WTC11 (cell line): ENCODE data around the gene RAD21L1. TPM values are rescaled to one million over a fixed set of nuclear protein-coding genes. Genes with fewer than 3 reads are reported as not detected.

Experiments used
- ATAC-seq: fragments of 200-7000 bp; cut with Tn5 transposase; 2 replicates; pipeline ENCODE4 v1.10.0; 2021; ENCODE audit warnings: mild to moderate bottlenecking, moderate library complexity
- CTCF ChIA-PET: fragments of 300-600 bp; sonication (Branson Sonifier 250); formaldehyde crosslinking; loops from one replicate; lab custom pipeline; 2021; ENCODE audit warnings: antibody characterized with exemption; lab: Charles Lee
- POLR2A ChIA-PET: fragments of 350-600 bp; sonication (Branson Sonifier 250); formaldehyde crosslinking; loops from one replicate; lab custom pipeline; 2021; ENCODE audit warnings: antibody characterized with exemption; lab: Charles Lee
- DNase-seq: peaks from one replicate; pipeline ENCODE4 v3.0.0; 2021; ENCODE audit warnings: low spot score
- H3K27ac Mint-ChIP-seq: 2 replicates; pipeline ENCODE4 v1.8.0; 2021; ENCODE audit warnings: mixed read lengths
- H3K27me3 Mint-ChIP-seq: 2 replicates; pipeline ENCODE4 v1.8.0; 2021; ENCODE audit warnings: low read depth, mild to moderate bottlenecking, moderate library complexity, mixed read lengths
- H3K36me3 Mint-ChIP-seq: 2 replicates; pipeline ENCODE4 v1.8.0; 2021; ENCODE audit warnings: mixed read lengths
- H3K4me1 Mint-ChIP-seq: 2 replicates; pipeline ENCODE4 v1.8.0; 2022; ENCODE audit warnings: mixed read lengths
- H3K4me3 Mint-ChIP-seq: 2 replicates; pipeline ENCODE4 v1.8.0; 2021; ENCODE audit warnings: mild to moderate bottlenecking, moderate library complexity, mixed read lengths
- H3K9me3 Mint-ChIP-seq: 2 replicates; pipeline ENCODE4 v1.8.0; 2021; ENCODE audit warnings: mixed read lengths
- ATF1 ChIP-seq: sonication (generic); formaldehyde crosslinking; IDR thresholded peaks from 2 replicates; pipeline ENCODE4 v1.8.1; 2023; ENCODE audit warnings: mild to moderate bottlenecking, moderate library complexity, missing genetic modification reagents
- CDX4 ChIP-seq: fragments of 250-450 bp; sonication (Bioruptor Pico); IDR thresholded peaks from 2 replicates; pipeline ENCODE4 v1.9.0; 2021; ENCODE audit warnings: moderate library complexity, mild to moderate bottlenecking, inconsistent platforms, borderline replicate concordance
- EMX1 ChIP-seq: fragments of 250-450 bp; sonication (Bioruptor Pico); IDR thresholded peaks from 2 replicates; pipeline ENCODE4 v1.8.0; 2021; ENCODE audit warnings: mild to moderate bottlenecking
- ETV6 ChIP-seq: sonication (generic); formaldehyde crosslinking; IDR thresholded peaks from 2 replicates; pipeline ENCODE4 v1.8.1; 2022; ENCODE audit warnings: mild to moderate bottlenecking, missing genetic modification reagents
- JAZF1 ChIP-seq: fragments of 250-450 bp; sonication (Bioruptor Pico); IDR thresholded peaks from 2 replicates; pipeline ENCODE4 v1.9.0; 2021; ENCODE audit warnings: moderate library complexity, mild to moderate bottlenecking, inconsistent platforms
- KAT7 ChIP-seq: sonication (generic); formaldehyde crosslinking; IDR thresholded peaks from 2 replicates; pipeline ENCODE4 v1.8.1; 2023; ENCODE audit warnings: missing genetic modification reagents, mild to moderate bottlenecking, borderline replicate concordance
- MXD4 ChIP-seq: fragments of 250-450 bp; sonication (Bioruptor Pico); IDR thresholded peaks from 2 replicates; pipeline ENCODE4 v1.8.0; 2021; ENCODE audit warnings: mild to moderate bottlenecking, moderate library complexity, borderline replicate concordance
- NFE2L1 ChIP-seq: sonication (generic); formaldehyde crosslinking; IDR thresholded peaks from 2 replicates; pipeline ENCODE4 v1.8.1; 2023; ENCODE audit warnings: missing genetic modification reagents
- NR2C2 ChIP-seq: sonication (generic); formaldehyde crosslinking; IDR thresholded peaks from 2 replicates; pipeline ENCODE4 v1.8.0; 2022; ENCODE audit warnings: mild to moderate bottlenecking, missing genetic modification reagents
- SMAD4 ChIP-seq: sonication (generic); formaldehyde crosslinking; IDR thresholded peaks from 2 replicates; pipeline ENCODE4 v1.8.0; 2022; ENCODE audit warnings: mild to moderate bottlenecking, missing genetic modification reagents
- USF1 ChIP-seq: sonication (generic); formaldehyde crosslinking; IDR thresholded peaks from 2 replicates; pipeline ENCODE4 v1.8.0; 2022; ENCODE audit warnings: mild to moderate bottlenecking, missing genetic modification reagents
- ZNF671 ChIP-seq: fragments of 250-450 bp; sonication (Bioruptor Pico); IDR thresholded peaks from 2 replicates; pipeline ENCODE4 v1.8.0; 2021; ENCODE audit warnings: mild to moderate bottlenecking
- total RNA-seq: library from RNA; stranded (reverse); gene quantifications from 3 replicates; pipeline ENCODE4 v1.2.3, GENCODE V29; 2021
- TF ChIP-seq, protein P1 (sequence below): sonication (generic); formaldehyde crosslinking; IDR thresholded peaks from 2 replicates; pipeline ENCODE4 v1.8.1; 2023; ENCODE audit warnings: mild to moderate bottlenecking, missing genetic modification reagents
- TF ChIP-seq, protein P2 (sequence below): fragments of 250-450 bp; sonication (Bioruptor Pico); IDR thresholded peaks from 2 replicates; pipeline ENCODE4 v1.9.0; 2021; ENCODE audit warnings: mild to moderate bottlenecking
- TF ChIP-seq, protein P3 (sequence below): sonication (generic); formaldehyde crosslinking; IDR thresholded peaks from 2 replicates; pipeline ENCODE4 v1.8.1; 2023; ENCODE audit warnings: mild to moderate bottlenecking, missing genetic modification reagents, moderate library complexity

RAD21L1 gene
- total RNA-seq, 1 experiment from 2014 or later: 0.77 TPM

- Mint-ChIP-seq H3K4me1 (peaks cover 9% of the 10 kb centered on the region), H3K4me3 (no peak overlapping the region)
- TF ChIP-seq USF1 (CRISPR knock-in tag) (no peak), KAT7 (CRISPR knock-in tag) (no peak), MXD4 (CRISPR knock-in tag) (no peak), NFE2L1 (no peak), NR2C2 (CRISPR knock-in tag) (no peak)
- TF ChIP-seq, protein P1, sequence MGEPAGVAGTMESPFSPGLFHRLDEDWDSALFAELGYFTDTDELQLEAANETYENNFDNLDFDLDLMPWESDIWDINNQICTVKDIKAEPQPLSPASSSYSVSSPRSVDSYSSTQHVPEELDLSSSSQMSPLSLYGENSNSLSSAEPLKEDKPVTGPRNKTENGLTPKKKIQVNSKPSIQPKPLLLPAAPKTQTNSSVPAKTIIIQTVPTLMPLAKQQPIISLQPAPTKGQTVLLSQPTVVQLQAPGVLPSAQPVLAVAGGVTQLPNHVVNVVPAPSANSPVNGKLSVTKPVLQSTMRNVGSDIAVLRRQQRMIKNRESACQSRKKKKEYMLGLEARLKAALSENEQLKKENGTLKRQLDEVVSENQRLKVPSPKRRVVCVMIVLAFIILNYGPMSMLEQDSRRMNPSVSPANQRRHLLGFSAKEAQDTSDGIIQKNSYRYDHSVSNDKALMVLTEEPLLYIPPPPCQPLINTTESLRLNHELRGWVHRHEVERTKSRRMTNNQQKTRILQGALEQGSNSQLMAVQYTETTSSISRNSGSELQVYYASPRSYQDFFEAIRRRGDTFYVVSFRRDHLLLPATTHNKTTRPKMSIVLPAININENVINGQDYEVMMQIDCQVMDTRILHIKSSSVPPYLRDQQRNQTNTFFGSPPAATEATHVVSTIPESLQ (CRISPR knock-in tag): no peak
- TF ChIP-seq, all 79 proteins: peak for 0
- Mint-ChIP-seq H3K27ac (no peak overlapping the region), H3K9me3 (no peaks in the 10 kb centered on the region), H3K27me3 (peaks cover 37% of the 10 kb centered on the region), H3K36me3 (no peaks in the 10 kb centered on the region)
- ChIA-PET POLR2A (no interaction called here), CTCF (no interaction called here)
- DNase-seq (no peak), ATAC-seq (no peak)
Observed at GRCh38 chr20:1190847-1191246, 35.0 kb upstream of the RAD21L1 start.

DNA sequence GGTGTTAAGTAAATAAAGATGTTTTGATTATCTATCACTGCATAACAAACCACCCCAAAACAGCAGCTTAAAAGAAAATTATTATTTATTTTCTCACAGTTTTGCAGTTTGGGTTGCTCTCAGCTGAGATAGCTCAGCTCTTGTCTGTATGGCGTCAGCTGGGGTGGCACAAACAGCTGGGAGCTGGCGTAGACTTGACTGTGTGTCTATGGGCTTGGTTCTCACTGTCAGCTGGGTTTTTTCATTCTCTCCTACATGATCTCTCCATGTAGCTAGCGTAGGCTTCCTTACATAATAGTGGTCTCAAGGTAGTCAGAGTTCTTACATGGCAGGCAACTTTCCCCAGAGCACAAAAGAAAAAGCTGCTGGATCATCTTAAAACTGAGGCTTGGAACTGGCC, 34.5 kb upstream of the RAD21L1 start:
- TF ChIP-seq, protein P2, sequence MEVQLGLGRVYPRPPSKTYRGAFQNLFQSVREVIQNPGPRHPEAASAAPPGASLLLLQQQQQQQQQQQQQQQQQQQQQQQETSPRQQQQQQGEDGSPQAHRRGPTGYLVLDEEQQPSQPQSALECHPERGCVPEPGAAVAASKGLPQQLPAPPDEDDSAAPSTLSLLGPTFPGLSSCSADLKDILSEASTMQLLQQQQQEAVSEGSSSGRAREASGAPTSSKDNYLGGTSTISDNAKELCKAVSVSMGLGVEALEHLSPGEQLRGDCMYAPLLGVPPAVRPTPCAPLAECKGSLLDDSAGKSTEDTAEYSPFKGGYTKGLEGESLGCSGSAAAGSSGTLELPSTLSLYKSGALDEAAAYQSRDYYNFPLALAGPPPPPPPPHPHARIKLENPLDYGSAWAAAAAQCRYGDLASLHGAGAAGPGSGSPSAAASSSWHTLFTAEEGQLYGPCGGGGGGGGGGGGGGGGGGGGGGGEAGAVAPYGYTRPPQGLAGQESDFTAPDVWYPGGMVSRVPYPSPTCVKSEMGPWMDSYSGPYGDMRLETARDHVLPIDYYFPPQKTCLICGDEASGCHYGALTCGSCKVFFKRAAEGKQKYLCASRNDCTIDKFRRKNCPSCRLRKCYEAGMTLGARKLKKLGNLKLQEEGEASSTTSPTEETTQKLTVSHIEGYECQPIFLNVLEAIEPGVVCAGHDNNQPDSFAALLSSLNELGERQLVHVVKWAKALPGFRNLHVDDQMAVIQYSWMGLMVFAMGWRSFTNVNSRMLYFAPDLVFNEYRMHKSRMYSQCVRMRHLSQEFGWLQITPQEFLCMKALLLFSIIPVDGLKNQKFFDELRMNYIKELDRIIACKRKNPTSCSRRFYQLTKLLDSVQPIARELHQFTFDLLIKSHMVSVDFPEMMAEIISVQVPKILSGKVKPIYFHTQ (CRISPR knock-in tag): no peak
- TF ChIP-seq ETV6 (CRISPR knock-in tag): no peak
- TF ChIP-seq, all 79 proteins: peak for 0
- POLR2A ChIA-PET: no interaction called here
- CTCF ChIA-PET: no interaction called here
- Mint-ChIP-seq H3K9me3 (no peaks in the 10 kb centered on the region), H3K27me3 (peaks cover 42% of the 10 kb centered on the region), H3K36me3 (no peaks in the 10 kb centered on the region), H3K27ac (no peak overlapping the region), H3K4me1 (peaks cover 9% of the 10 kb centered on the region), H3K4me3 (no peak overlapping the region)
- no peak for DNase-seq
- ATAC-seq: no peak

- no peaks in the 10 kb centered on the region for H3K9me3 Mint-ChIP-seq
- CTCF ChIA-PET: no interaction called here
- H3K36me3 Mint-ChIP-seq: no peaks in the 10 kb centered on the region
Observed at GRCh38 chr20:1195226-1195625, 30.6 kb upstream of the RAD21L1 start.

More at GRCh38 chr20:1195226-1195625, 30.6 kb upstream of the RAD21L1 start:
- no peak for DNase-seq
- TF ChIP-seq KAT7 (CRISPR knock-in tag): no peak
- TF ChIP-seq, protein P3, sequence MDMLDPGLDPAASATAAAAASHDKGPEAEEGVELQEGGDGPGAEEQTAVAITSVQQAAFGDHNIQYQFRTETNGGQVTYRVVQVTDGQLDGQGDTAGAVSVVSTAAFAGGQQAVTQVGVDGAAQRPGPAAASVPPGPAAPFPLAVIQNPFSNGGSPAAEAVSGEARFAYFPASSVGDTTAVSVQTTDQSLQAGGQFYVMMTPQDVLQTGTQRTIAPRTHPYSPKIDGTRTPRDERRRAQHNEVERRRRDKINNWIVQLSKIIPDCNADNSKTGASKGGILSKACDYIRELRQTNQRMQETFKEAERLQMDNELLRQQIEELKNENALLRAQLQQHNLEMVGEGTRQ (CRISPR knock-in tag): no peak
- no peak for TF ChIP-seq JAZF1
- no peak for TF ChIP-seq EMX1 (CRISPR knock-in tag)
- no peak for TF ChIP-seq SMAD4 (CRISPR knock-in tag)
- no peak for TF ChIP-seq NR2C2 (CRISPR knock-in tag)
- TF ChIP-seq CDX4: no peak
- no peak for TF ChIP-seq ZNF671
- no peak for TF ChIP-seq ATF1 (CRISPR knock-in tag)
- ATAC-seq: no peak
- Mint-ChIP-seq H3K27ac (no peak overlapping the region), H3K27me3 (peaks cover 44% of the 10 kb centered on the region), H3K4me3 (no peak overlapping the region), H3K4me1 (no peaks in the 10 kb centered on the region)
- POLR2A ChIA-PET: no interaction called here
